ENCODE results near the gene DVL2. TPM values are rescaled to one million over a fixed set of nuclear protein-coding genes. Genes with fewer than 3 reads are reported as not detected.
"Not testable (repeated sequence)": the region's sequence is repeated elsewhere in the genome, so short reads cannot be mapped to it uniquely, and the experiment has no call there.

DVL2 gene
- total RNA-seq, 1 experiment from 2014 or later, result 42.7 TPM

DNA sequence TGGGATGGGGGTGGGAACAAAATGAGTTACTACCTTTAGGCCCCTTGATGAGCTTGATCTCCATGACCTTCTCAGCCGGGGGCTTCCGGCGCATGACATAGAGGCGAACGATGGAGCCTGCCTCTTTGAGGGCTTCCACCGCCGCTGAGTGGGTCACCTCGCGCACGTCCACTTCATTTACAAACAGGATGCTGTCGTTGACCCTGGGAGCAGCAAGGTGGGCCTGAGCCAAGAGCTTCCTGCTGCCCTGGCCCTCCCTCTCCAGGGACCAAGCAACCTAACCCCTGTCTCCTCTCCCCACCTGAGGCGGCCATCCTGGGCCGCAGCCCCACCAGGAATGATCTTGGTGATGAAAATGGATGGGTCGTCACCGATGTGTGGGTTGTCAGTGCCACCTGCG lies 30.9 kb downstream of the DVL2 start:
- no peak for DNase-seq (ENCODE audit: low read depth)

DNA sequence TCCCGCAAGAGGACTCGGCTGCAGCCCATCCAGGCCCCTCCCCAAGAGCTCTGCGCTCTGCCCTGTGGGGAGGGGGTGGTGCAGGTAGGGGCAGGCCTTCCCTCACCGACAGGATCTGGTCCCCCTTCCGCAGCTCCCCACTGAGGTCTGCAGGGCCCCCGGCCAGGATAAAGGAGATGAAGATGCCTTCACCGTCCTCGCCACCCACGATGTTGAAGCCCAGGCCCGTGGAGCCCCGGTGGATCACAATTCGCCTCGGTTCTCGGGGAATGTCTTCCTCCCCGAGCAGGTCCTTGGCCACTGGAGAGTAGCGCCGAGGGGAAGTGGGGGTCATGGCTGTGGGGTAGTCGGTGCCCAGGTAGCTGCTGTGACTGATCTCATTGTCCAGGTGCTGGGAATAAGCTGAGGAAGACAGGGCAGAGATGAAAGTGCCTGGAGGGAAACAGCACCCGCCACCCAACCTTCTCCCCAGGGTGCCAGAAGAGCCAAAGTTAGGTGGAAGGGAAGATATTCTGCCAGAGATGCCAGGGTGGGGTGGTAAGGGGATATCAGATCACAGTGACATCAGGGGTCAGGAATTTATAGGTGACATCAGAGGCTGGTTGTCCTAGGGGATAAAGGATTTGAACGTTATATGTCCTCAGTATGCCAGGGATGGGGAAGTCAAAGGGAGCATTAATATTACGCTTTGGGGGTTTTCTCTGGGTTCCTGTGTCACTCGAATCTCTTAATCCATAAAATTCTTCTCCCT lies 37.5 kb downstream of the DVL2 start:
- DNase-seq (ENCODE audit: low read depth), result no peak

DNA sequence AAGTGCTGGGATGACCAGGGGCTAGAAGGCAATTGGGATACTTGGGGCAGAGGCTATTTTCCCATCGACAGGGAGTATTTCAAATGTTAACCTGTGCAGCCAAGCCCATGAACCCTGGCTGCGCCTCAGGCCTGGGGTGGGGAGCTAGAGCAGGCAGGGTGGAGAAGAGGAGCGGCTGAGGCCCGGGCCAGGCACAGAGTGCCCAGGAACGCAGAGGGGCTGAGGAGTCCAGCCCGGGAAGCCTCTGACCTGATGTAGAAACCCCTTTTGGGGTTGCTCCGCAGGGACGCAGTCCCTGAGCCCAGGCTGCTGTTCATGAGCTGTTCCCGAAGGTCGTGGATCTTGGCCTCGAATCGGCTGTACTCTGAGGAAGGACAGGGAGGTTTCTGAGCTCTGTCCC lies 38.3 kb downstream of the DVL2 start:
- DNase-seq (ENCODE audit: low read depth), result no peak

DNA sequence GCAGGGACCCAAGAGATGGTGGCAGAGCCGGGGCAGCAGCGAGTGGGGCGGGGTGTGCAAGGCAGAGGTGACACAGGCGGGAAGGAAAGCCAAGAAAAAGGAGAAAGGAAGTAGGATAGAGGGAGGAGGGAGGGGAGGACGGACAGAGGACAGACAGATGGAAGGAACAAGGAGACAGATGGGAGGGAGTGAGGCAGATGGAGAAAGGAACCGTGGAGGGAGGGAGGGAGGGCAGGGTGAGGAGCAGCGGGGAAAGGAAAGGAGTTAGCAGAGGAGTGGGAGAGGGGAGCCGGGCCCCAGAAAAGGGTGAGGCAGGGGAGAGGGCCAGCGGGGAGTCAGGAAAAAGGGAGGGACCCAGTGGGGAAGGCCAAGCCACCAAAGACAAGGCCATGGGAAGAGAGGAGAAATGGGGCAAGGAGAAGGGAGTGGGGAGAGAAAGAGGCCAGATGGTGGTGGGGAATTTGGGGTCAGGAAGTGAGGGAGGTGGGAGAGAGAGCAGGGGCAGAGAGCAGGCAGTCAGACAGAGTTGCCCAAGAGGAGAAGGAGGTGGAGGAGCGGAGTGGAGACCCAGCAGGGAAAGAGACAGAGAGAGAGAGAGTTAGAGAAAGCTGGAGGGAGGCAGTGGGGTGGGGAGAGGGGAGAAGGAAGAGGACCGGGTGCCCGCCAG lies 41.9 kb downstream of the DVL2 start:
- DNase-seq (ENCODE audit: low read depth), result no peak

DNA sequence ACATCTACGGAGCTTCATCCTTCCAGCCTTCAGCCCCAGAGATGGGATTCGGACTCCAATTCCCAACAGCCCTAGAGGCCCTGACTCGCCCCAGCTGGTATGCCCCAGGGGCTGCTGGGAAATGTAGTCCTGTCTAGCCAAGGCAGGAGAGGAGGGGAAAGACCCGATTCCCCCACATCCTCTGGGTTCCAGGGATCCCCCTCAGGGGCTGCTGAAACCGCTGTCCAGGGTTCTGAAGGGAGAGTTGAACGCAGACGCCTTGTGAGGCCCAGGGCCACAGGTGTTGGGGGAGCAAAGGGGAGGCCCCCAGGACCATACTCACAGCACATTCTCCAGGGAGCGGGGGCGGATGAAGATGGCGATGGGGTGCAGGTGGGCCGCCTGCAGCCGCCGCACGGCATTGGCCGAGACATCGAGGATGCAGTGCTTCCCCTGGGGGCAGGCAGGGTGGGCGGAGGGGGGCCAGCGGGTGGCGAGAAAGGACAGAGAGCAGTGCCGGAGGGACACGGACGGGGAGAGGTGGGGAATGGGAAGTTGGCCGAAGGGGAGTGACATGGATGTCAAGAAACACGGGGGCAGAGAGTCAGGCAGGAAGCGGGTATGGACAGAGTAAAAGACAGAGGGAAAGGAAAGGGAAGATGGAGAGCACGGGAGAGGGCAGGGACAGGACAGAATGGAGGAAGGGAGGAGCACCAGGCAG lies 42.6 kb downstream of the DVL2 start:
- peak; percentile 44 for DNase-seq (ENCODE audit: low read depth)

DNA sequence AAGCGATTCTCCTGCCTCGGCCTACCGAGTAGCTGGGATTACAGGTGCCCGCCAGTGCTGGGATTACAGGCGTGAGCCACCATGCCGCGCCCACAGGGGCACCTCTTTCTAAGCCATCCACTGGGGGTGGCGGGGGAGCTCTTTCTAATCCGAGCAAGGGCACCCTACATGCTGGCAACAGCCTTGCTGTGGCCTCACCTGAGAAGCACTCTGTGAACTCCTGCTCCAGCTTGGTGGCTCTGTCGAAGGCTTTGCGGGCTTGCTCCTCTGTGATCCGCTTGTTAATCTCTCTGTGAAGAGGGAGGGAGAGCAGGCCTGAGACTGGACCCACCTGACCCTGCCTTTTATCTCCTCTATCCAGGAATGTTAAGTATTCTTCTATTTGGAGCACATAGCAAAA lies 43.2 kb downstream of the DVL2 start:
- no peak for DNase-seq (ENCODE audit: low read depth)

DNA sequence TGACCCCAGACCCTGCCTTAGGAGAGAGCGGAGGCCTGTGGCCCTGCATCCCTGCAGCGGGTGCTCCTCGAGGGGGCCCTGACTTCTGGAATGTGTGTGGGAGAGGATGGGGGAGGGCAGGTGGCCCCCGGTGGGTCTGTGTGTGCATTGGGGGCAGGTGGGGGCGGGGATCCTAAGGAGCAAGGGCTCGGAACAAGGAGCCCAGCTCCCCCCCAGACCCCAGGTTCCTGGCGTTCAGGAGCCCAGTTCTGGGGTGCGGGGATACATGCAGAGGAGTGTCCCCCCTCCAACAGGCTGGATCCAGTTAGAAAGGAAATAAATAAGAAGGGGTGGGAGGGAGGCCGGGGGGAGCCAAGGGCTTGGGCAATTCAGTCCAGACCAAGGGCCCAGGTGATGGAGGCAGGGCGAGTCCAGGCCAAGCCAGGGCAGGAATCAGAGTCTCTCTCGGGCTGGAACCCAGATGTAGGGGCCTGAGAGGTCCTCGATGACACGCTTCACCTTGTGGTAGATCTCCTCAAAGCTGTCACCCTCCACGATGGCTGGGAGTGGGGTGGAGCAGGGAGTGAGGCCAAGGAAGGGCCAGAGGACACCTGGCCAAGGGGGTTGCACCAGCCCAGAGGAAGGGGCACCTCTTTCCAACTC lies 43.9 kb downstream of the DVL2 start:
- DNase-seq (ENCODE audit: low read depth), result no peak

DNA sequence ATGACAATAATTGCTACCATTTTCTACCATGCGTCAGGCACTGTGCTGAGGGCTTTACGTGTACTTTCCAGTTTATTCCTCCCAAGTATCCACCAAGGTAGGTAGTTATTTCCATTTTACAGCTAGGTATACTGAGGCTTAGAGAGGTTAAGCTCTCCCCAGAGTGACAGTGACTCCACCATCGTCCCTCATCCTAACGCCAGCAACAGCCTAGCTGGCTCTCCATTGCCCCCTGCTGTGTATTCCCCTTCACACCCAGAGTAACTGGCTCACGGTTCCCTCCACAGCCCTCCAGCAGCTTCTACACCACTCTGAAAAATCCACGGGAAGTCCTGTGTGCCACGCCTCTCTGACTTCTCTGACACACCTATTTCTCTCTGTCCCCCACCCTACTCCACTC lies 48.1 kb downstream of the DVL2 start:
- DNase-seq (ENCODE audit: low read depth), result no peak

DNA sequence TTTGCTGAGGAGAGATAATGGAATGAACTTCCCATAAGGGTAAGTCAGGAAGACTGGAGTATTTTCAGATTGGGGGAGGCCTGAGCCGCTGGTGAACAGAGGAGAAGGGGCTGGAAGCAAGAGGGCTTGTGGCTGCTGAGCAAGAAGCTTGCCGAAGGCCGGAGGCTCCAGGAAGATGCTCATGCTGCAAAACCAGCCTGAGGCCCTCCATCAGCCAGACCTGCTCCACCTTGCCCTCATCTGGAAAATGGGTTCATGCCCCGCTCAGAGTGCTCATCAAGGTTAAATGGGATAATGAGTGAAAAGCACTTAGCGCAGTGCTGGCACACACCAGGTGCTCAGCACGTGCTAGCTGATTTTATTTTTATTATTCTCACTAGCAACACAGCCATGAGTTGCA lies 49.7 kb downstream of the DVL2 start:
- no peak for DNase-seq (ENCODE audit: low read depth)

DNA sequence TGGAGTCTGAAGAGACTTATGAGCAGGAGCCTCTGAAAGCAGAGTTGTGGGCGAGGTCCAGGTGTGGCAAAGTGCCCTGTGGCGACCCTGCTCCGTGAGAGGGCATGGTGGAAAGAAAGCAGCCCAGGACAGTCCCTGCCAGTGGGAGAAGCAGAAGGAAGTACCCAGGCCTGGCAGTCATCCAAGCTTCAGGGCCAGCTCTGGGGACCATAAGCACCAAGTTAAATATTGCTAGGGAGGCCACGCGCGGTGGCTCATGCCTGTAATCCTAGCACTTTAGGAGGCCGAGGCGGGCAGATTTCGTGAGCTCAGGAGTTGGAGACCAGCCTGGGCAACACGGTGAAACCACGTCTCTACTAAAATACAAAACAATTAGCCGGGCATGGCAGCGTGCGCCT lies 50.2 kb downstream of the DVL2 start:
- no peak for DNase-seq (ENCODE audit: low read depth)

DNA sequence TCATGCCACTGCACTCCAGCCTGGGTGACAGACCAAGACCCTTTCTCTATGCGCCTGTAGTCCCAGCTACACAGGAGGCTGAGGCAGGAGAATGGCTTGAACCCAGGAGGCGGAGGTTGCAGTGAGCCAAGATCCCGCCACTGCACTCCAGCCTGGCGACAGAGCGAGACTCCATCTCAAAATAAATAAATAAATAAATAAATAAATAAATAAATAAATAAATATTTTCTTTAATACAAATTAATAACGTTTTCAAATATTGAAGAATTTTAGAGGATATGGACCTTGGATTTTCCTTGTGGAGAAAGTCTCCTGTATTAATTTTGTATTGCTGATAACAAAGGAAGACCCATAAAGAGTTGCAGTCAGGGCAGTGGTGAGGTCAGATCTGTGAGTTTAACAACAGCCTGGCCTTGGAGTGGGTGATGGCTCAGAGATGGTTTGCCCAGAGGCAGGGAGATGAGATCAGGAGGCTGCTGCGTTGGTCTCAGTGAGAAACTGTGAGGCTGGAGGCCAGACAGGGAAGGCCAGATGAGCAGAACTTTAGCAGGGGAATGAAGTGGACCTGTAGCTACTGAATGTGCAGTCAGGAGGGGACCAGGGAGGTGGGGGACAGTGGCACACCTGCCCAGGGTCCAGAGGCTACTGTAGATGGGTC lies 50.8 kb downstream of the DVL2 start:
- DNase-seq (ENCODE audit: low read depth), result no peak

DNA sequence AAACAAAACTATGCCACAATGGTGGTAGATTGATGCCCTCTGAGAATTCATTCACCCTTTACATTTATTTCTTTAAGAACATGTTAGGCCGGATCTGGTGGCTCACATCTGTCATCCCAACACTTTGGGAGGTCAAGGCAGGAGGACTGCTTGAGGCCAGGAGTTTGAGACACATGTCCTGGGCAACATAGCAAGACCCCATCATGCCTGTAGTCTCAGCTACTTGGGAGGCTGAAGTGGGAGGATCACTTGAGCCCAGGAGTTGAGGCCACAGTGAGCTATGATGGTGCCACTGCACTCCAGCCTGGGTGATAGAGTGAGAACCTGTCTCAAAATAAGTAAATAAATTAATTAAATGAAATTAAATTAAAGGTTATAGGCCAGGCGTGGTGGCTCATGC lies 52.2 kb downstream of the DVL2 start:
- not testable (repeated sequence) for DNase-seq (ENCODE audit: low read depth)

DNA sequence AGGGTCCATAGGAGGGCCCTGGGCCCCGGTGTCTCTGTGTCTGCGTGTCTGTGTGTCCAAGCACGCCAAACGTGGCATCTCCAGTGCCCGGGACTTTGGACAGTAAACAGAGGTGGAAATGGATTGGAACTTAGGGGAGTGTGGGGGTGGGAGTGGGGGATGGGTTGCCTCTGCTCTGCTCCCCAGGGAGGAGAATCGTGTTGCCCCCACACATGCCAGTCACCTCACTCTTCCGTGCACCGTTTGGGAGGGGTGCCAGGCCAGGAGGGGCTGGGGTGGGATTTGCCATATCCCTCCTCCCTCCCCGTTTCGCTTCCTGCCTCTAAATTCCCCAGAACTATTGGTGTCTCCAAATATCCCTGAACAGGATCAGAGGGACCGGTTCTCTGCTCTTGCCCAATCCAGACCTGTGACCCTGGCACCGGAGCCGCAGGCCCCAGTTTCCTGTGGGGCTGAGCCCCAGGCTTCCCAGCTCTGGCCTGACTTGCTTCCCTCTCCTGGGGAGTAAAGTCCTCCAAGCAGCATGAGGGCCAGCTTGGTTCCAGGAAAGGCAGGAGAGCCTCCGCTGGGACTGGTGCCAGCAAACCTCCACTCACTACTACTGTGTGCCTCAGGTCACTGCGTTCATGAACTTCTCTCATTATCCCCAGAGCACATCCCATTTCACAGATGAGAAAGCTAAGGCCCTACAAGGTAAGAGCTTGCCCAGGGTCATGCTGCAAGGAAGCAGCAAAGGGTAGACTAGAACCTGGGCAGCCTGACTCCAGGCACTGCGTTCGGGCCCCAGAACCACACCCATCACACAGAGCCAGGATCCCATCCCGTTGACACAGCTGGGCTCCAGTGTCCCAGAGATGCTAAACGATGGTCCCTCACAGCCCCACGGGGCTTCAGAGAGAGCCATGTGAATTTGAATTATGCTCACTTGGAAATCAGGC lies 54.7 kb downstream of the DVL2 start, which contains the start of gene ASGR1:
Gene ASGR1 (minus strand): TSS at position 54 of the 938 bp plus-strand sequence. CDS start 807 bp downstream, outside the sequence.
- DNase-seq (ENCODE audit: low read depth), result no peak

DNA sequence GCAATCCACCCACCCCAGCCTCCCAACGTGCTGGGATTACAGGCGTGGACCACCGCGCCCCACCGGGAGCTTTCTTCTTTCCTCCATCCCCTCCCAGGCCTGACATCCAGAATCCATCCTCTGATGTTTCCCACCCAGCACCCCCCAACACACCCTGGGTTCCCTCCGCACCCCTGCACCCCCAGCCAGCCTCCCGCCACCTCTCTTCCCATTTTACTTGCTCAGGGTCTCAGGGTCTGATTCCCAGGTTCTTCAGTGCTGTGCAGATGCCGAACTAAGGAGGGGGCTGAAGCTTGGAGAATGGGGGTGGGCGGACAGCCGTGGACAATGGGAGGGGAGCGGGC lies 55.4 kb downstream of the DVL2 start:
- no peak for DNase-seq (ENCODE audit: low read depth)

DNA sequence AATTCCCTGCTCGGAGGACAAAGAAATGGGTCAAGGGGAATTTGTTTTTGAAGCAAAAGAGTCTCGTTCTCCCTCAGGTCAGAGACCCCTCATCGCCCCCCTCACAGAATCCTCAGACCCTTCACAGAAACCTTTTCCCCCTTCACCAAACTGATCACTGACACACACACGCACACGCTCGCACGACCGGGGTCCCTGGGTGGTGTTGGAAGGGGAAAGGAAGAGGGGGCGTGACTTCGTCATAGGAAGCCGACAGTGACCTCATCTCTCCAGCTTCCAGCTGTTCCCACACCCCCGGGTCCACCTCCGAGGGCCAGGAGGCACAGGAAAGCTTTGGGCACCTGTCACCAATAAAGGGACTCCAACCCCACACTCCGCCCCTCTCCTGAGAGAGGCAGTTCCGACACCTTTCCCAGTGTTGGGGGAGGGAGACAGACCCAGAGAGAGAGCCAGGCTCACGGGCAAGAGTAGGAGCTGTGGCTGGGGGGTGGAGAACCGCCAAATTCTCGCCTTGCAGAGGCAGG lies 56.3 kb downstream of the DVL2 start:
- peak; percentile 55 for DNase-seq (ENCODE audit: low read depth)

DNA sequence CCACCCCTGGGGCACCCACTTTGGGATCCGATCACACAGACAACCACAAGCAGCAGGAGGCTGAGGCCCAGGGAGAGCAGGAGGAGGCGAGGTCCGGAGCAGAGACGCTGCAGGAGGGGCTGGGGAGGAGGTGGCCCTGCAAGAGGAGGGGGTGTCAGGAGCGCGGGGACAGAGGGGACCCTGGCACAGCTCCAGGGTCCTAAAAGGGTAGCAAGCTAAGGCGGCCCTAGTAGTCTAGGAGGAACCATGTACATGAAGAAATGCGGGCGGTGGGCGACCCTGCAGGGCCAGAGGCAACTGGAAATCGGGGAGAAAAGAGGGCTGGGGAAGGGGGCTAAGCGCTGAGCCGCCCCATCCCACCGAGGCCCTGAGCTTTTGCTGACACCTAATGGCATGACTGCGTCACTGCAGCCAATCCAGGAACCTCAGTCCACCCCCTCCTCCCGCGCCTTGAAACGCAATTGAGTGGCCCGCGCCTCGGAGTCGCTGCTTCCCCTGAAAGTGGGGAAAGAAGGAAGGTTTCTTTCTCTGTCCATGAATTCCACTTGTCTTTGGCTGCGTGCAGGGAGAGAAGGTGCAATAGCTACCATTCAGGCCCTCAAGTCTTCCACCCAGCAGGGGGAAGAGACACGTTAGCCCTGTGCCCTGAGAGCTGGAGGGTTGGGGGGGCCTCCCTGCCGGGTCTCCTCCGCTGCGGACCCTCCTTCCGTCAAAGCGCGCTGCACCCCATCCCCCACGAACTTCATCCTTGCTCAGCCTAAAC lies 56.9 kb downstream of the DVL2 start:
- DNase-seq (ENCODE audit: low read depth), result peak; percentile 78

DNA sequence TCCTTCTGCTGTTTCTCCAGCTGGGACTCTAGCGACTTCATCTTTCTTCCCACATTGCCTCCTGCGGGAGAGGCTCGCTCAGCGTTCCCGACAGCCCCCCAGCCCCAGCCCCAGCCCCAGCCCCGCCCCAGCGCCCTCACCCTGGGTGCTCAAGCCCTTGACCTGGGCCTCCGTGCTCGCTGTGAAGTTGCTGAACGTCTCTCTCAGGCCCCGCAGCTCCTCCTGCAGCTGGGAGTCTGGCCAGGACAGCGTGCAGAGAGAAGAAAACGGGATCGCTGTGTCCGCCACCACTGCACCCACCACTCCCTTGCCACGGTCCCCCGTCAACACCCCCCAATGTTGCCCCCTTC lies 57.5 kb downstream of the DVL2 start:
- no peak for DNase-seq (ENCODE audit: low read depth)

DNA sequence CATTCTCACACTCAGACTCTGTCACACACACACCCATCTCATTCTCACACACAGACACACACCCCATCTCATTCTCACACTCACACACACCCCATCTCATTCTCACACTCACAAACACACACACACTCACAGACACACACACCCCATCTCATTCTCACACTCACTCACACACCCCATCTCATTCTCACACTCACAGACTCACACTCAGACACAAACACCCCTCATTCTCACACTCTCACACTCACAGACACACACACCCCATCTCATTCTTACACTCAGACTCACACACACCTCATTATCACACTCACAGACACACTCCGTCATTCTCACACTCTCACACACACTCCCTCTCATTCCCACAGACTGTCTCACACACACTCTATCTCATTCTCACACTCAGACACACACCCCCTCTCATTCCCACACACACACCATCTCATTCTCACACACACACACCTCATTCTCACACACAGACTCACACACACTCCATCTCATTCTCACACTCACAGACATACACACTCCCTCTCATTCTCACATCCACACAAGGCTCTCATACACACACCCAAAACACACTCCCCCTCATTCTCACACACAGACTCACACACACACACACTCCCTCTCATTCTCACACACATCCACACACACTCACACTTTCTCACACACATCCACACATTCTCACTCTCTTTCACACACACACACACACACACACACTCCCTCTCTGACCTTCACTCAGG lies 58.0 kb downstream of the DVL2 start:
- DNase-seq (ENCODE audit: low read depth), result no peak
